ENCODE data around the gene PVR.

GRCh38 chr19:44605547-44605946 lies 38.2 kb upstream of the PVR start:
- TF ChIP-seq POLR2A (IDR thresholded peaks at IDR 0.05) (no peak), CTCF (IDR thresholded peaks at IDR 0.05) (no peak), POLR2AphosphoS5 (IDR thresholded peaks at IDR 0.05) (no peak)

Measured in breast epithelium (tissue), 3 donors.